ACC112 (cell line): Measurements from ENCODE around the gene SIX4.

Source experiments
- H2AFZ ChIP-seq: fragments of 200-600 bp; sonication (generic); one replicate; pipeline ENCODE4 v1.6.0; 2017; ENCODE audit warnings: antibody characterized with exemption, low read length; ENCODE audit not compliant: unreplicated experiment
- H3K27ac ChIP-seq: fragments of 200-600 bp; sonication (generic); 2 replicates; pipeline ENCODE4 v1.5.1; 2014; ENCODE audit warnings: low read depth, mild to moderate bottlenecking, antibody characterized with exemption, low read length, moderate library complexity
- H3K27me3 ChIP-seq: fragments of 200-600 bp; sonication (generic); 2 replicates; pipeline ENCODE4 v1.6.1; 2014; ENCODE audit warnings: mild to moderate bottlenecking, antibody characterized with exemption, low read length, moderate library complexity, mixed read lengths; ENCODE audit not compliant: insufficient read depth
- H3K36me3 ChIP-seq: fragments of 200-600 bp; sonication (generic); 2 replicates; pipeline ENCODE4 v1.6.1; 2016; ENCODE audit warnings: mild to moderate bottlenecking, antibody characterized with exemption, low read length, moderate library complexity, mixed read lengths; ENCODE audit not compliant: insufficient read depth
- H3K4me1 ChIP-seq: fragments of 200-600 bp; sonication (generic); one replicate; pipeline ENCODE4 v1.6.1; 2016; ENCODE audit warnings: low read length, mixed read lengths; ENCODE audit not compliant: insufficient read depth, unreplicated experiment, control insufficient read depth
- H3K4me3 ChIP-seq: fragments of 200-600 bp; sonication (generic); 2 replicates; pipeline ENCODE4 v1.5.1; 2014; ENCODE audit warnings: mild to moderate bottlenecking, low read depth, low read length
- H3K79me2 ChIP-seq: fragments of 200-600 bp; sonication (generic); one replicate; pipeline ENCODE4 v1.6.0; 2016; ENCODE audit warnings: low read length; ENCODE audit not compliant: control insufficient read depth, unreplicated experiment, insufficient read depth

SIX4 gene

DNA sequence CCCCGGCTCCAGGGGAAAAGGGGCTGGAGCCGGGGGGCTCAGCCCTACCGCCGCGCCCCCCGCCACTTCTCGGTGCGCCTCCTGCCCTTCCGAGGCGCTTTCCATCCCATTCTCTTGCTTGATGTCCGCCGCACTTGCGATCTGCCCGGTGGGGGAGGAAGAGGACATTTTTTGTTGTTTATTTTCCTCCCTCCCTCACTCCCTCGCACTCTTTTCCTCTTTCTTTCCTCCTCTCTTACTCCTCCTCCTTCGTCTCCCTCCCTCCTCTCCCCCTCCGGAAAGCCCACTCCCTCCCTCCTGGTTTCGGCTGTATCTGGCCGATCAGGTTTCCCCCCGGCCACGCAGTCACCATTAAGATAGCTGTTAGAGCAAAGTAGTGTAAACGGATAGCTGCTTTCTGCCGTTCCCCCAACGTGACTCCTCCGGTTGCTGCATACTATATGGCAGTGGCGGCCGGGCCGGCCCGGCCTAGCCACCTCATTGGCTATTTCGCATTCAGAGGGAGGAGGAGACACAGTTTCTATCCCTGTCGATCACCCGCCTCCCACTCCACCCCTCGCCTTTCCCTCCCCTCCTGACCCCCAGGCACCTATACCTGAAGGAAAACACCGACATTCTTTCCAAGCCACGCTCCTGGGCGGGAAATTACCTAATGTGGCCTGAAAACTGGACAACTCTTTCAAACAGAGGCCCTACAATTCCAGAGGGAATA lies at the start of gene SIX4:
Gene SIX4 (minus strand): TSS at position 445 of the 712 bp plus-strand sequence. CDS start 277 bp downstream, at position 168.
- no peaks in the 10 kb centered on the region for H3K27me3 ChIP-seq
- H3K27ac ChIP-seq, result peak within 1 kb of the TSS; percentile 38
- H3K79me2 ChIP-seq, result peaks cover 28% of the 10 kb centered on the region
- peaks cover 9% of the 10 kb centered on the region for H3K4me1 ChIP-seq
- H3K4me3 ChIP-seq, result peak within 1 kb of the TSS; percentile 81
- peak within 1 kb of the TSS; percentile 74 for H2AFZ ChIP-seq
- H3K36me3 ChIP-seq, result peaks cover 6% of the 10 kb centered on the region

DNA sequence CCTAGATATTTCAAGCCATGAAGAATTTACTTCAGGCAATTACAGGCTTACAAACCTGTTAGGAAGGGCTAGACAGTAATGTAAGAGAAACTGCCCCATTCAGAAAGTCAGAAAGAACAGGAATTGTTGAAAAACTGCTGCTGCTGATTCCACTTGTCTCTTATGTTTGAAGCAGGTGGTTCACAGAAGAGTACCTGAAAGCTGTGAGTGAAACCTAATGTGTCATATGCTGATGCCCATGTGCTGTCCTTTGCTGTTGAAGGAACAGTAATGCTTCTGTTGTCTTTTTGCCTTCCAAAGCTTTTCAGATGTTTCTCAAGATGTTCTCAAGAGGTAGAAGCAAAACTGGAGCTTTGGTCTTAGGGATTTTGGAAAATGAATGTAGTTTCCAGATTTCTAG lies 49.4 kb upstream of the SIX4 start:
- Histone ChIP-seq H3K79me2 (peaks cover 67% of the 10 kb centered on the region), H3K4me3 (no peak overlapping the region)

DNA sequence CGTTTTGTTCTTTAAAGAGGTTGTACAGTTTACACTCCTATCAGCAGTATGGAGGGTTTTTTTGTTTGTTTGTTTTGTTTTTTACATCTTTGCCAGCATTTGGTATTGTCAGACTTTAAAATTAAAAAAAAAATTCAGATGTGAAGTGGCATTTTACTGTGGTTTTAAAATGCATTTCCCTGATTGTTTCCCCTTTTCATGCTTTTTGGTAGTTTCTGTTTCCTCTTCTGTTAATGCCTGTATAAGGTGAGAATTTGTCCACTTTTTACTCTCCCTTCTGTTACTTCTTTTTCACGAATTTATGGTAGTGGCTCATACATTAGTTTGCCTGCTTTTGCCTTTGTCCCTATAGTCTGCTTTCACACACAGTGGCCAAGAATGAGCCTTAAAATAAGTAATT lies 47.0 kb upstream of the SIX4 start:
- H3K27me3 ChIP-seq, result no peaks in the 10 kb centered on the region
- no peak overlapping the region for H3K4me3 ChIP-seq
- peaks cover 57% of the 10 kb centered on the region for H3K79me2 ChIP-seq
- H3K4me1 ChIP-seq, result peaks cover 36% of the 10 kb centered on the region
- H3K27ac ChIP-seq, result no peak overlapping the region
- no peak overlapping the region for H2AFZ ChIP-seq
- no peaks in the 10 kb centered on the region for H3K36me3 ChIP-seq

More for the DNA sequence above, 49.4 kb upstream of the SIX4 start:
- Histone ChIP-seq H3K27me3 (no peaks in the 10 kb centered on the region), H2AFZ (no peak overlapping the region), H3K36me3 (no peaks in the 10 kb centered on the region), H3K4me1 (peaks cover 46% of the 10 kb centered on the region), H3K27ac (no peak overlapping the region)

DNA sequence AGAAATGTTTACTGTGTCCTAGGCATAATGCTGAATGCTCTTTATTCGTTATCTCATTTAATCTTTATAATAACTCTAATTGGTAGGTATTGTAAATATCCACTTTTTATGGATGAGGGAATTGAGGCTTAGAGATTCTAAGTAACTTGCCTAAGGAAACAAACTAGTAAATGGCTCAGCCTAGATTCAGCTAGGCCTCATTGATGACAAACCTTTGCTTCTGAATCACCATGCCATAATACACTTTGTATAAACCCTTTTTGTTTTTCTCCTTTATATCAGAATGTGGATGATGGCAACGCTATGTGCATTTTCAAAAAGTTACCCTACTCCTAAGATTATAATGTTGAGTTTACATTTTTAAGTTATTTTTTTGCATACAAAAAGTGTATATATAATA lies 44.5 kb upstream of the SIX4 start:
- Histone ChIP-seq H3K27ac (no peak overlapping the region), H3K79me2 (peaks cover 43% of the 10 kb centered on the region), H3K4me3 (no peak overlapping the region), H2AFZ (no peak overlapping the region), H3K27me3 (no peaks in the 10 kb centered on the region), H3K36me3 (no peaks in the 10 kb centered on the region), H3K4me1 (peaks cover 11% of the 10 kb centered on the region)

DNA sequence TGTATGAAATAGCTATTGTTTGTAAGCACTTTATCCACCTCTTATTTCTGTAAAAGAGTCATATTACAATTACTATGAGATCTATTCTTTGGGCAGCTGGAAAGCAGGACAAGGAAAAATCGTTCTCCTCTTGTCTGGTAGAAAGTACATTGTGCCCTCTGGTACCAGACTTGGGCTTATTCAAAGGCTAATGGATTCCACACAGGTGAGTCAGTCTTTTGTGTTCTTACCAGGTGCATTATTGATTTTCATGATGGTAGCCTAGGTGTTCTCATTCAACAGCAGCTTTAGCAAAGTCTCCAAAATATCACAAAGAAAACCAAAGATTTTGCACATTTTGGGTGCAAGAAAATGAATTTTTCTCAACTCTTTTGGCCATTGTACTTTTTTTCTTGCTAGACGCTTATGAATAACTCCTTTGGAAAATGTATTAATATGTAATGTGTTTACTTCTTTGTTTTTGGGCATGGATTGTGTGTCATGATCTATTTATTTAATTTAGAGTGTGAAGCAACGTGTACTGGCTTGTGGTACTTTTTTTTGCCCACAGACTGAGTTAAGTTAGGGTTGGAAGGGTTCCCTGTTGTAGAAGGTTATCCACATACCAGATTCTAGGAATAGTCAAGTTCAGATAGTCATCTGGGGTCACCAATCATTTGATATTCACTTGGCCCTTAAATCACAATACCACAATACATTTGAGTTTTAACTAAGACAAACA lies 36.7 kb upstream of the SIX4 start:
- Histone ChIP-seq H3K4me3 (no peak overlapping the region), H3K27ac (no peak overlapping the region), H3K79me2 (peaks cover 64% of the 10 kb centered on the region), H3K27me3 (no peaks in the 10 kb centered on the region), H3K4me1 (peaks cover 47% of the 10 kb centered on the region), H2AFZ (no peak overlapping the region), H3K36me3 (no peaks in the 10 kb centered on the region)

- H3K27me3 ChIP-seq, result no peaks in the 10 kb centered on the region
- peaks cover 49% of the 10 kb centered on the region for H3K4me1 ChIP-seq
- no peak overlapping the region for H2AFZ ChIP-seq
- H3K79me2 ChIP-seq, result peaks cover 70% of the 10 kb centered on the region
- H3K36me3 ChIP-seq, result no peaks in the 10 kb centered on the region
- H3K27ac ChIP-seq, result no peak overlapping the region
- no peak overlapping the region for H3K4me3 ChIP-seq
Observed at GRCh38 chr14:60760209-60760608, 36.1 kb upstream of the SIX4 start.

- no peaks in the 10 kb centered on the region for H3K27me3 ChIP-seq
- 0 out of 2 replicates have a peak, but pooled peaks cover under 1% of the 10 kb centered on the region for H3K36me3 ChIP-seq
- peaks cover 71% of the 10 kb centered on the region for H3K79me2 ChIP-seq
- no peak overlapping the region for H3K4me3 ChIP-seq
- H3K4me1 ChIP-seq, result peaks cover 49% of the 10 kb centered on the region
- H3K27ac ChIP-seq, result no peak overlapping the region
- no peak overlapping the region for H2AFZ ChIP-seq
Observed at GRCh38 chr14:60758885-60759284, 34.7 kb upstream of the SIX4 start.

GRCh38 chr14:60757567-60758002 lies 33.4 kb upstream of the SIX4 start:
- no peaks in the 10 kb centered on the region for H3K27me3 ChIP-seq
- peak overlapping the region; percentile 89 for H3K27ac ChIP-seq
- H3K79me2 ChIP-seq, result peaks cover 72% of the 10 kb centered on the region
- H3K4me3 ChIP-seq, result peak overlapping the region; percentile 49
- no peak overlapping the region for H2AFZ ChIP-seq
- peaks cover 49% of the 10 kb centered on the region for H3K4me1 ChIP-seq
- 0 out of 2 replicates have a peak, but pooled peaks cover 6% of the 10 kb centered on the region for H3K36me3 ChIP-seq

DNA sequence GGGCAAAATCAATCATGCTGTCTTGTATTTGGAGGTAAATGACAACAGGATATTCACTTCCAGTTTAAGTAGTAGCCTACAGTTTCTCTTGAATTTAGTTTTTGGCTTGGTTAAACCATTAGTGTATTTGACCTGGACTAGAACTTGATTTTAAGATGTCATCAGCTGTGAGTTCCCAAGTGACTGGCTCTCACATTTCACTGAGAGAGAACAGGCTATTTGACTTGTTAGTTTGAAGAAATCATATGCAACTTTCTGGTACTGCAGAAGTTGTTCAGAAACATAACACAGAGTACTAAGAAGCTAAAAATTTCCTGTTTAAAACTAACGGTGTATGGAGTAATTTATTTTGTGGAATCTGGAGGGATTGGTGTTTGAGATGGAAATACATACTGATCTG lies 32.7 kb upstream of the SIX4 start:
- peak overlapping the region; percentile 89 for H3K27ac ChIP-seq
- peaks cover 49% of the 10 kb centered on the region for H3K4me1 ChIP-seq
- H2AFZ ChIP-seq, result no peak overlapping the region
- 0 out of 2 replicates have a peak, but pooled peaks cover 6% of the 10 kb centered on the region for H3K36me3 ChIP-seq
- H3K79me2 ChIP-seq, result peaks cover 69% of the 10 kb centered on the region
- no peaks in the 10 kb centered on the region for H3K27me3 ChIP-seq
- H3K4me3 ChIP-seq, result peak overlapping the region; percentile 49

DNA sequence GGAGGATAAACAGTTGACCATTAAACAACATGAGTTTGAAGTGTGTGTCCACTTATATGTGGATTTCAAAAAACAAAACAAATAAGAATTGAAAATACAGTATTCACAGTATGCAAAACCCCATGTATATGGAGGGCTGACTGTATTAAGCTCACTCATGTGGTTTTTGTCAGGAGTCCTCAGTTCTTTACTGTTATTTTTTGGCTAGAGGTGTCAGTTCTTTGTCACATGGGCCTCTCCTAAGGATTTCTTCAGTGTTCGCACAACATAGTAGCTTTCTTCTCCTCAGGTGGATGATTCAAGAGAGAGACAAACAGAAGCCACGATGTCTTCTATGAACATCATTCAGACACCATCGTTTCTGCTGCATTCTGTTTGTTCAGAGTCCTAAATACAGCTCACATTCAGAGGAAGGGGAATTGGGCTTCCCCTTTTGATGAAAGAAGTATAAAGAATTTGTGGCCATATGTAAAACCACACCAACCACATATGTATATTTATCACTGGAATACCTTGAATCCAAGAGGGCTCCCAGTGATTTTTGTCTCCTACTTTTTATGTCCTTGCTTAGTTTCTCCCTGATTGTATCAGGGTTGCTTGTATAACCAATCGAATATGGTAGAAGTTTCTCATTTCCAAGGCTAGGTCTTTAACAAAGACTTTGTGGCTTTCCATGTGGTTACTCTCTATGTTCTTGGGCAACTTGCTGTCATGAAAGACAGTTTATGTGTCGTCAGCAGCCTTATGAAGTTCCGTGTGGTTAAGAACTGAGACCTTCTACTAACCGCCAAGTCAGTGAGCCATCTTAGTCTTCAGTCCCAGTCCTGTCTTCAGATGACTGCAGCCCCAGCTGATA lies 29.3 kb upstream of the SIX4 start:
- 0 out of 2 replicates have a peak, but pooled peaks cover 6% of the 10 kb centered on the region for H3K36me3 ChIP-seq
- H3K27me3 ChIP-seq, result no peaks in the 10 kb centered on the region
- H3K27ac ChIP-seq, result no peak overlapping the region
- peaks cover 29% of the 10 kb centered on the region for H3K4me1 ChIP-seq
- H3K79me2 ChIP-seq, result peaks cover 68% of the 10 kb centered on the region
- no peak overlapping the region for H2AFZ ChIP-seq
- no peak overlapping the region for H3K4me3 ChIP-seq
